ENCODE results near the gene SUPT3H.

Gene SUPT3H

DNA sequence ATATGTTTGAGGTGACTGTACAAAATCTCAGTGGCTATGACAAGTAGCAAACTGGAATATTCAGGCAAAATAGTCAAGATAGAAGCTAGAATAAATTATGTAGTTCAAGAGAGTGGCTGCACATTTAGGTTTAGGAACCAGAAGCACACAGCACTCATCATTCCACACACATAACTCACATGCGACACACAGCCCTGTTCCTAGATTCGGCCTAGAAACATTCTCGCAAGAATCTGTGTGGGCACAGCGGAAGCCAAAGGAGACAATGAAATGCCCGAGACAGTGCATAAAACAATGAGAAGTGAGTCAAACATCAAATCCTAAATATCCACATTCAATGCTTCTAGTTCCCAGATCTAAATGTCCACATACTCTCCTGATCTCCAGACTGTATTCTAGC lies 9.5 kb upstream of the SUPT3H start:
- DNase-seq, result no peak

GRCh38 chr6:45386501-45386900 lies 8.8 kb upstream of the SUPT3H start:
- no peak for DNase-seq

DNA sequence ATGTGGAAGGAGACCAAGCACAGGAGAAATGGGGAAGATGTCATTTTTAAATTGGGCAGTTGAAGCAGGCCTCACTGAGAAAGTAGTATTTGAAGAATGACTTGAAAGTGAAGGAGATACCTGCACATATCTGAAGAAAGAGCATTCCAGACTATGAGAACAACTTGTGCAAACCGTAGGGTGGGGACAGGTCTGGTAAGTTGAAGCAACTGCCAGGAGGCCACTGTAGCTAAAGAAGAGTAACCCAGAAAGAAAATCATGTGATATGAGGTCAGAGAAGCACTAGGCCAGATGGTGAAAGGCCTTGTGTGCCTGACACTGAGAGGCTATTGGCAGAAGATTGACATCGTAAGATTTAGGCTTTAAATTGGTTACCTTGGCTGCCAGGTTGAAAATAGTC lies 4.7 kb upstream of the SUPT3H start:
- DNase-seq, result no peak

- peak; percentile 66 for DNase-seq
Observed at GRCh38 chr6:45378334-45378926, 696 bp upstream of the SUPT3H start.

- DNase-seq, result no peak
Observed at GRCh38 chr6:45377043-45377553, 636 bp downstream of the SUPT3H start.

- DNase-seq, result no peak
Observed at GRCh38 chr6:45376310-45377042, 1.3 kb downstream of the SUPT3H start.

DNA sequence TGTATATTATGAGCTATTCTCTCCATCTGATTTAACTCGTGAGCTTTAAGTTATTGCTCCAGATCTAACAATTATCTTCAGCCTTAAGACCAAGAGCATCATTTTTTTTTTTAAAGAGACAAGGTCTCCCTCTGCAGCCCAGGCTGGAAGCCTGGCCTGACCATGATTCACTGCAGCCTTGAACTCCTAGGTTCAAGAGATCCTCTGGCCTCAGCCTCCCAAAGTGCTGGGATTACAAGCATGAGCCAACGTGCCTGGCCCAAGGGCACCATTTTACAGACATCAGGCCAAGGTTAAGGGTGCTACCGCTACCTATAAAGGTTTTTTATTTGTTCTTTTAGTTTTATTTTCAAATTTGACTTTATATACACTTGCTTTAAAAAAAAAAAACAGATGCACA lies 2.3 kb downstream of the SUPT3H start:
- no peak for DNase-seq

DNA sequence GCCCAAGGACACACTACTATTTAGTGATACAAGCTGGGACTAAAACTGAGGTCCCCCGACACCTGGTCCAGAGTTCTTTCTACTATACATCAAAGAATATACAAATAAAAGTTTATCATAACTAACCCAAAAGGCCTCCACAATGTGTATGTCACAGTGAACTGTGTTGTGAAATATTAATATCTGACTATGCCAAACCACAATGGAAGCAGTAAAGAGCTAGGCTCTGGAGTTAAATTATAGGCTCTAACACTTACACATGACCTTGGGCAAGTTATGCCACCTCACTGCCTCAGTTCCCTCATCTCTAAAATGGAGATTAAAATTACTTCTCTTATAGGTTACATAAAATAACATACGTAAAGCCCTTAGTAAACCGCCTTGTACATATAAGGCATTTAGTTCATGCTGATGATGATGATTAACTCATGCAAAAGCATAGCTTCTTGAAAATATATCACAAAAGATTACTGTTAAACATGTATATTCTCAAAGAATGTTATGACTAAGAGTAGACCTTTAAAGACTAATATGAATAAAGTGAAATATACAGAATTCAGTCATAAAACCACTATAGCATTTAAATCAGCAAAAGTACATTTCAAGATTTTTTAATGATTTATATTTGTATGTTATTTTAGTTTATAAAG lies 5.7 kb downstream of the SUPT3H start:
- DNase-seq, result no peak

GRCh38 chr6:45369870-45370269 lies 7.9 kb downstream of the SUPT3H start:
- no peak for DNase-seq

GRCh38 chr6:45367999-45368398 lies 9.7 kb downstream of the SUPT3H start:
- no peak for DNase-seq

GRCh38 chr6:45366534-45366933 lies 11.2 kb downstream of the SUPT3H start:
- DNase-seq, result no peak

GRCh38 chr6:45365036-45365435 lies 12.7 kb downstream of the SUPT3H start:
- no peak for DNase-seq

DNA sequence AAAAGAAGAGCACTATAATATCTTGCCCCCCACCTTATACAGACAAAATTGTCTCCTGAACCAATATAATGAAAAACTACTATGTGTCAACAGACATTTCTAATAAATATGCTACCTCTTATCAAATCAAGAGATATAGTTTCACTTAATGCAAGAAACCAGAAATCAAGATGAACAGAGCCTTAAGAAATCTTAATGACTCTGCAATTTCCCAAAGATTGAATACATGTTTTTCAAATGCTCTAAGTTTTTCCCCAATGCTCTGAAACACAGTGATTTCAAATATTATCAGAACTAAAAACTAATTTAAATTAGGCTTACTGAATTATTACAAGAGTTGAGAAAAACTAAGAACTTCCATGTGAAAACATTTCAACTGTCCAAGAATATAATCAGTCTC lies 13.3 kb downstream of the SUPT3H start:
- DNase-seq, result no peak

DNA sequence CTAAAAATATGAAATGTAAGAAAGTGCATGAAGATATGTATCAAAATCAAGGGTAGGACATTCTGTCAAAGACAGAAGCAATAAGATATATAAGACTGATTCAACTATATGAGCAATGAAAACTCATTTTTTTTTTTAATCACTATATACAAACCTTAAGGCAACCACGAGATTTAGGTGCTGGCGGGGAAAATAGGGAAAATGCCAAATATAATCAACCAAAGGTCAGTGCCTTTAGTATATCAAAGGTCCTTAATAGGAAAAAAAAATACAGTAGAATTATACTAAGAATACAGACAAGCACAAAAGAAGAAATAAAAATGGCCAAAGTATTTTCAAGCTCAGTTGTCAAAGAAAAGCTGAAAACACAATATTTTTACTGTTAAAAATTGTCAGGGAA lies 24.1 kb downstream of the SUPT3H start:
- DNase-seq, result no peak

GRCh38 chr6:45351667-45352066 lies 26.1 kb downstream of the SUPT3H start:
- no peak for DNase-seq

DNA sequence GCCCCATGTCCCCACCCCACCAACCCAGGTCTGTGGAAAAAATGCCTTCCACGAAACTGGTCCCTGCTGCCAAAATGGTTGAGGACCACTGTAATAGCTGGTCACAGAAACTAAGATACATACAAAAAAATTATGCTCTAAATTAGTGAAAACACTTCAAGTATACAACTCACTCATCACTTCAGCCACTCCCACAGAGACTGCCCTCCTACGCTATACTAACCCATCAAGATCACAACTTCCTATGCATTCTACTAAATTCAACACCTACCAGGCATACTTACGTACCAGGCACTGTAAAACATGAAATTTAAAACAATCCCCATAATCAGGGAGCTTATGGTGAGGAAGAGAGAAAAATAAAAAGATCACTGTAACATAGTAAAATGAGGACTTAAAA lies 26.7 kb downstream of the SUPT3H start:
- no peak for DNase-seq

GRCh38 chr6:45350186-45350710 lies 27.5 kb downstream of the SUPT3H start:
- no peak for DNase-seq

DNA sequence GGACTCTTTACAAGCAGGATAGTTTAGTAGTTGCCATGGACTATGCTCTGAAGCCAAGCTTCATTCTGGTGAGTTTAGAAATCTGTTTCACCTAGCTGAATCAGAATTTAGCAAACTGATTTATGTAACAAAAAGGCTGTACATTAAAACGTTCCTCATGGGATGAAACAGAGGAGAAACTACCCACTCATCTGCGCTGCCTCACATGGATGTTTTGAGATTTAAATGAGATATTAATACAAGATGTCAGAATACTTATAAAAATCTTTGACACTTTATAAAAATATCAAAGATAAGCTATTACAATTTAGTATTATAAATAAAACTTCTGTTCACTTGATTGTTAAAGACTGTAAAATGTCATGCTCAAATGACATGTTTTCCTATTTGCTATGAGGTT lies 32.8 kb downstream of the SUPT3H start:
- DNase-seq, result no peak

DNA sequence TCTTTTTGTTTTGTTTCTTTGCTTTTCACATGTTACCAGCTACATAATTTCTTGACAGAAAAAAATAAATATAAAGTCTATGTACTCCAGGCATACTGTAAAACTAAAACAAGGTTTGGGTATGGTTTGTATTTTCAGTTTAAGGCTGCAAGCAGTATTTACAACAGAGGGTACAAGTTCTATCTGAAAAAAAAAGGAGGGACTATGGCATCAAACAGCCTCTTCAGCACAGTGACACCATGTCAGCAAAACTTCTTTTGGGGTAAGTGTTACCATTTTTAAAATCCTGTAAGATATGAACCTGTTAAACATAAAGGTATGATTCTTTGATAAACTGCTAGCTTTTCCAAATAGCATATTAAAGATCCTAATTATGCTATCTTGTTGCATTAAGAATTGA lies 49.2 kb downstream of the SUPT3H start:
- no peak for DNase-seq

DNA sequence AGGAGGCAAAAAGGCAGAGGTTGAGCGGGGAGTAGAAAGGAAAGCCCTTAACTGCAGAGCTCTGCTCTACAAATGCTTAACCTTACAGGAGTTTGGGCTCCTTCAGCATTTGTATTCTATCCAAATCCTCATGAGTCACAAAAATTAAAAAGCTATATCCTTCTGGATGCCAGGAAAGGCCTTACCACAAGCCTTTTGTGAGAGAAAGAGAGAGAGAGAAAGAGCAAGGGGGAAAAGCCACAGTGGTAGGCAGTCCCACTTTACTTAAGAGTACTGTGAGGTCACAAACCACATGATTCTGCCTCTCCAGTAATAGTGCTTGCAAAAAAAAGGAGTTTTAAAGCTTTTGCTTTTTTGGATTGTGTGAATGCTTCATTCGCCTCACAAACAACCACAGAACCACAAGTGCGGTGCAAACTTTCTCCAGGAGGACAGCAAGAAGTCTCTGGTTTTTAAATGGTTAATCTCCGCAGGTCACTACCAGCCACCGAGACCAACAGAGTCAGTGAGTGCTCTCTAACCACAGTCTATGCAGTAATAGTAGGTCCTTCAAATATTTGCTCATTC lies 49.7 kb downstream of the SUPT3H start, which contains the start of gene RUNX2:
Gene RUNX2, plus strand, starts transcription at position 375 of the 567 bp plus-strand sequence. CDS start 397 bp downstream, outside the sequence.
- no peak for DNase-seq

DNA sequence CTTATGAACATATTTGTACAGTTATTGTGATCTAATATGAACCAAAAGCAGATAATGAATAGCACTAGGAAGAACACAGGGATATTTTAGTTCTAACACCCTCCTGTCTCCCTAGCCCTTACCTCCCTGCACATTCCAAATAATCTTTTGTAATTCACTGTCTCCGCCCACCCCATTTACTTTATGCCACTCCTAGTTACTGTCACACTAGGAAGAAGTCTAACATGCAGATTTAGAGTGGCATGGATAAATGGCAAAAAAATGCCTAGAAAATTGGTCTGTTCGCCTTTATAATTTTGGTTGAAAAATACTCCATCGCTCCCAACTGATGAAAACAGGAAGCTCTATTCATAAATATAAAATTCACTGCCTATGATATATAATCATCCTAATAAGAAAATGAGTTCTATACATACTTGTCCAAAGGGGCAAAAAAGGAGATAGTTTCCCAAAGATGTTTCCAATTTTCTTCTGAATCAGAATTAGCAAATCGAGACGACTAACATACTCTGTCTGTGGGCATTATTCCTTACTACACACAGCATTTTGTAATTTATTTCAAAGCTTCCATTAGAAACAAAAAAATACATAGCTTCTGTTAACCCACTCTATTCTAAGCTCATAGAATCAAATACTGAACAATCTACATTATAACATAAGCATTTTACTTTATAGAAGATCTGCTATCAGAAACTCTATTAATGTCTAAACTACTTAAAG lies 50.9 kb downstream of the SUPT3H start:
- no peak for DNase-seq

DNA sequence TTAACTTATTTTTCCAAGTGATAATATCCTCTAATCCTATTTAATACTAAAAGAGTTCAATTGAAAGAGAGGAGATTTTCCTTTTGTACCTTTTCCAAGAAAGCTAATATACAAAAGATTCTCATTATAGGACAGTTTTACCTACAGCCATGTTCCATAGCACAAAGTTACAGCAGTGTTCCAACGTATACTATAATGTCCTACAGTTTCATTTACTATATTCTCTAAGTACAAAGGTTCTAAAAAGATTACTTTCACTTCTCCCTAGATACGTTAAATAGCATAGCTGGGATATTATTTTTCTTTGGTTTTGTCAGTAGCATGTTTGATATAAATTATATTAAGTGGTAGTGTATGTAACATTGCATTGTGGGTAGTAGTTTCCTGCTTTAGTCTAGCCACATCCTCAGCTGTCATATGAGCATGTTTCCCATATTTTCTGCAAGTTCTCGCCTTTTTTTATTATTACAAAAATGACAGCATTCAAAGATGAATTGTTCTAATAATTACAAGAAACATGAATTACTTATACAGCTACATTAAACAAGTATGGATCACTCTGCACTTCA lies 54.0 kb downstream of the SUPT3H start:
- DNase-seq, result no peak

All from NCI-H2171 (cell line).